NOMO-1 (cell line): ENCODE measurements around the gene EFCAB12.
"Not testable (repeated sequence)": the region's sequence is repeated elsewhere in the genome, so short reads cannot be mapped to it uniquely, and the experiment has no call there.

Experiments
- DNase-seq, 2 experiments: peaks; one replicate each; lab custom pipeline; 2025; ENCODE audit not compliant: unreplicated experiment in 2 of 2; lab: John Stamatoyannopoulos, UW

The EFCAB12 gene

GRCh38 chr3:129399145-129399894, 29.1 kb downstream of the EFCAB12 start:
- peak; percentile 89 to 98 for DNase-seq

- DNase-seq, result peak in 1 of 2 experiments; percentile 30
Observed at GRCh38 chr3:129398803-129399144, 29.7 kb downstream of the EFCAB12 start.

- DNase-seq, result not testable (repeated sequence)
Observed at GRCh38 chr3:129393760-129394564, 34.5 kb downstream of the EFCAB12 start.

GRCh38 chr3:129393271-129393670, 35.2 kb downstream of the EFCAB12 start:
- DNase-seq, result no peak

GRCh38 chr3:129392106-129392887, 36.1 kb downstream of the EFCAB12 start:
- DNase-seq, result not testable (repeated sequence)

- not testable (repeated sequence) for DNase-seq
Observed at GRCh38 chr3:129391583-129391982, 36.9 kb downstream of the EFCAB12 start.

GRCh38 chr3:129389572-129389937, 38.9 kb downstream of the EFCAB12 start:
- no peak for DNase-seq

GRCh38 chr3:129388791-129389571, 39.5 kb downstream of the EFCAB12 start:
- DNase-seq, result not testable (repeated sequence)

- no peak for DNase-seq
Observed at GRCh38 chr3:129387487-129387886, 40.9 kb downstream of the EFCAB12 start.

GRCh38 chr3:129386984-129387383, 41.5 kb downstream of the EFCAB12 start:
- DNase-seq, result no peak

GRCh38 chr3:129385507-129385906, 42.9 kb downstream of the EFCAB12 start:
- DNase-seq, result not testable (repeated sequence)

- DNase-seq, result no peak
Observed at GRCh38 chr3:129384594-129385323, 43.7 kb downstream of the EFCAB12 start.

- DNase-seq, result not testable (repeated sequence)
Observed at GRCh38 chr3:129384103-129384502, 44.3 kb downstream of the EFCAB12 start.

GRCh38 chr3:129383292-129383860, 45.1 kb downstream of the EFCAB12 start:
- peak; percentile 54 to 64 for DNase-seq

GRCh38 chr3:129382366-129382765, 46.1 kb downstream of the EFCAB12 start:
- DNase-seq, result no peak

GRCh38 chr3:129379582-129380358, 48.7 kb downstream of the EFCAB12 start:
- no peak for DNase-seq

- DNase-seq, result no peak
Observed at GRCh38 chr3:129378949-129379348, 49.5 kb downstream of the EFCAB12 start.

GRCh38 chr3:129377615-129378014, 50.8 kb downstream of the EFCAB12 start:
- no peak for DNase-seq

GRCh38 chr3:129375099-129375498, 53.3 kb downstream of the EFCAB12 start:
- DNase-seq, result no peak
